ENCODE measurements around the gene CNTNAP2. TPM values are rescaled to one million over a fixed set of nuclear protein-coding genes. Genes with fewer than 3 reads are reported as not detected.

Gene CNTNAP2
- polyA plus RNA-seq, 3 donors from 2014 or later = 0.94 to 1.1 TPM; not detected in 1

GRCh38 chr7:147497246-147497645 lies 1380.6 kb downstream of the CNTNAP2 start:
- Mint-ChIP-seq H3K4me3 (no peak overlapping the region), H3K36me3 (no peaks in the 10 kb centered on the region), H3K9me3 (peaks cover 2 to 18% (median 8%) of the 10 kb centered on the region in 6 donors), H3K27me3 (ENCODE audit: low read depth in 3 of 3) (no peaks in the 10 kb centered on the region), H3K4me1 (no peaks in the 10 kb centered on the region), H3K27ac (no peak overlapping the region)
- DNase-seq = no peak

GRCh38 chr7:147498081-147498480 lies 1381.5 kb downstream of the CNTNAP2 start:
- H3K9me3 Mint-ChIP-seq = peaks cover 2 to 19% (median 9%) of the 10 kb centered on the region in 6 donors
- H3K36me3 Mint-ChIP-seq = no peaks in the 10 kb centered on the region
- no peaks in the 10 kb centered on the region for H3K4me1 Mint-ChIP-seq
- H3K27me3 Mint-ChIP-seq (ENCODE audit: low read depth in 3 of 3) = no peaks in the 10 kb centered on the region
- no peak overlapping the region for H3K4me3 Mint-ChIP-seq
- no peak overlapping the region for H3K27ac Mint-ChIP-seq
- DNase-seq = no peak

GRCh38 chr7:147509035-147509501 lies 1392.5 kb downstream of the CNTNAP2 start:
- DNase-seq = no peak
- no peak overlapping the region for H3K4me3 Mint-ChIP-seq
- no peaks in the 10 kb centered on the region for H3K4me1 Mint-ChIP-seq
- no peak overlapping the region for H3K27ac Mint-ChIP-seq
- no peaks in the 10 kb centered on the region for H3K27me3 Mint-ChIP-seq (ENCODE audit: low read depth in 3 of 3)
- H3K36me3 Mint-ChIP-seq = peaks cover 0 to 3% (median 2%) of the 10 kb centered on the region in 3 donors
- H3K9me3 Mint-ChIP-seq = peaks cover 5 to 30% (median 12%) of the 10 kb centered on the region in 6 donors

DNA sequence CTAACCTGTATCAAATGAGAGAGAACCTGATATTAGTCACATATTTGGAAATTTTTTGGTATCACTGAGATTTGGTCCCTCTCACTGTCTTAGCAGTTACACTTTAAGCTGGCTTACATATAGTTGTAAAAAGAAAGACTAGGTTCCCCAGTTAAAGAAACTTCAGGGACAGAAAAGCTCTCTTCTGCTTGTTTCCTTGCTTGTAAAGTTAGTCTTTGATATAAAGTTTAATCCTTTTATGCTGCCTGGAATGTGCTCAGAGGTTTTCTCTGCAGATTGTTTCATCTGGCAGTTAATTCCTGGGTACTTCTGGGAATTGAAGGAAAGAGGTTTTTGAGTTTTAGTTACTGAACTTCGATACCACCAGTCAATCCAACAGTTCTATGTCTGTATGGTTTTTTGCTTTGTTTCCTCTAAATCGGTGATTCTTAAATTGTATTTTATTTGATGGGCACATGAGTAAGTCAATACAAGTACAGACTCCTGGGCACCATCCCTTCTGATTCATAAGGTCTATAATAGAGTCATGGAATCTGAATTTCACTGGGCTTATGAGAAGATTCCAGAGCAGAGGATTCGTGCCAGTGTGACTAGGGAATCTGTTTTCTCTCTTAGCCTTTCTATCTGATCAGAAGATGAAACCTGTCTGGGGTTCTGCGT lies 1393.1 kb downstream of the CNTNAP2 start:
- Mint-ChIP-seq H3K4me3 (no peak overlapping the region), H3K27ac (no peak overlapping the region), H3K4me1 (no peaks in the 10 kb centered on the region), H3K36me3 (peaks cover 0 to 3% (median 2%) of the 10 kb centered on the region in 3 donors), H3K9me3 (peaks cover 5 to 33% (median 13%) of the 10 kb centered on the region in 6 donors), H3K27me3 (ENCODE audit: low read depth in 3 of 3) (no peaks in the 10 kb centered on the region)
- no peak for DNase-seq

DNA sequence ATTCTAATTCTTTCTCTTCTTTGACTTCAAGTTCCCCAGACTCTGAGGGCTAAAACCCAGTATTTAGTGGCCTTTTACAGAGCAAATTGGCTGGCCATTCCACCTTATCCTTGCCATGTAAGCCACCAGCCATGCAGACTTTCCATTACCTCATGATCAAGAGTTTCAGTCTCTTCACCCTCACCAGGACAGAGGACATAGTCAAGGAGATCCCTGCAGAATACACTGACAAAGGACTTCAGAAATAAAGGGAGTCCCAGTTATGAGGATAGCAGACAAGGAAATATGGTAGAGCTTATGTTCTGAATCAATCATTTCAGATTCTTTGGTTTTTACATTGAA lies 1393.6 kb downstream of the CNTNAP2 start:
- Mint-ChIP-seq H3K27me3 (ENCODE audit: low read depth in 3 of 3) (no peaks in the 10 kb centered on the region), H3K27ac (no peak overlapping the region), H3K4me1 (no peaks in the 10 kb centered on the region), H3K4me3 (no peak overlapping the region), H3K36me3 (peaks cover 0 to 5% (median 3%) of the 10 kb centered on the region in 3 donors), H3K9me3 (peaks cover 5 to 36% (median 15%) of the 10 kb centered on the region in 6 donors)
- DNase-seq = no peak

DNA sequence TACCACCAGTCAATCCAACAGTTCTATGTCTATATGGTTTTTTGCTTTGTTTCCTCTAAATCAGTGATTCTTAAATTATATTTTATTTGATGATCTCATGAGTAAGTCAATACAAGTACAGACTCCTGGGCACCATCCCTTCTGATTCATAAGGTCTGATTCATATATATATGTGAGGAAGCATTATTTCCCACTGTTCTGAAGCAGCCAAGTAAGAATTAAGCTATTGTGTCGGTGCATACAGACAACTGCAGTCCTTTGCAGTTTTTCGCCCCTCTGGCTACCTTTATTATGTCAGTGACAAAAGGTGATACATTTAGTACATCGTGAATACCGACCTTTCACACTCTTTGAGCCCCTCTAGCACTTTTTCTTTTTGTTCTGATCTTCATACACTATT lies 1394.3 kb downstream of the CNTNAP2 start:
- Mint-ChIP-seq H3K4me3 (no peak overlapping the region), H3K36me3 (peaks cover 0 to 5% (median 3%) of the 10 kb centered on the region in 3 donors), H3K9me3 (peaks cover 5 to 33% (median 13%) of the 10 kb centered on the region in 6 donors), H3K27me3 (ENCODE audit: low read depth in 3 of 3) (no peaks in the 10 kb centered on the region), H3K4me1 (no peaks in the 10 kb centered on the region), H3K27ac (no peak overlapping the region)
- DNase-seq = no peak

- H3K9me3 Mint-ChIP-seq = peaks cover 9 to 29% (median 13%) of the 10 kb centered on the region in 6 donors
Observed at GRCh38 chr7:147513451-147513850, 1396.8 kb downstream of the CNTNAP2 start.

GRCh38 chr7:147516391-147516790 lies 1399.8 kb downstream of the CNTNAP2 start:
- Mint-ChIP-seq H3K9me3 (peaks cover 11 to 30% (median 13%) of the 10 kb centered on the region in 6 donors), H3K27me3 (ENCODE audit: low read depth in 3 of 3) (no peaks in the 10 kb centered on the region)

More at GRCh38 chr7:147513451-147513850, 1396.8 kb downstream of the CNTNAP2 start:
- no peaks in the 10 kb centered on the region for H3K27me3 Mint-ChIP-seq (ENCODE audit: low read depth in 3 of 3)
- DNase-seq = no peak
- H3K36me3 Mint-ChIP-seq = peaks cover 0 to 7% (median 5%) of the 10 kb centered on the region in 3 donors
- H3K4me1 Mint-ChIP-seq = no peaks in the 10 kb centered on the region
- H3K27ac Mint-ChIP-seq = no peak overlapping the region
- H3K4me3 Mint-ChIP-seq = no peak overlapping the region

DNA sequence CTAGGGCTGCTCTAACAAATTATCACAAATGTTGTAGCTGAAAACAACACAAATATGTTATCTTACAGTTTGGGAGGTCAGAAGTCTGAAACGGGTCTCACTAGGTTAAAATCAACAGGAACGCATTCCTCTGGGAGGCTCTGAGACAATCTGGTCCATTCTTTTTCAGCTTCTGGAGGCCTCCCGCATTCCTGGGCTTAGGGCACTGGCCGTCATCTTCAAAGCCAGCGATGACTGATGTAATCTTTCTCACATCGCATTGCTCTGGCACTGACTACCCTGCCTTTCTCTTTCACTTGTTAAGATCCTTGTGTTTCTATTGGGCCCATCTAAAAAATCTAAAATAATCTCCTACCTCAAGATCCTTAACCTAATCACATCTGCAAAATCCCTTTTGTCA lies 1402.5 kb downstream of the CNTNAP2 start:
- peaks cover 2 to 4% (median 4%) of the 10 kb centered on the region in 3 donors for H3K36me3 Mint-ChIP-seq
- H3K27ac Mint-ChIP-seq = no peak overlapping the region
- H3K9me3 Mint-ChIP-seq = peaks cover 8 to 37% (median 13%) of the 10 kb centered on the region in 6 donors
- no peaks in the 10 kb centered on the region for H3K27me3 Mint-ChIP-seq (ENCODE audit: low read depth in 3 of 3)
- no peak for DNase-seq
- H3K4me3 Mint-ChIP-seq = no peak overlapping the region
- no peaks in the 10 kb centered on the region for H3K4me1 Mint-ChIP-seq

More at GRCh38 chr7:147516391-147516790, 1399.8 kb downstream of the CNTNAP2 start:
- no peak overlapping the region for H3K4me3 Mint-ChIP-seq
- no peak overlapping the region for H3K27ac Mint-ChIP-seq
- H3K36me3 Mint-ChIP-seq = peaks cover 2 to 4% (median 4%) of the 10 kb centered on the region in 3 donors
- DNase-seq = no peak
- H3K4me1 Mint-ChIP-seq = no peaks in the 10 kb centered on the region

- H3K27ac Mint-ChIP-seq = no peak overlapping the region
- H3K27me3 Mint-ChIP-seq (ENCODE audit: low read depth in 3 of 3) = no peaks in the 10 kb centered on the region
- H3K4me3 Mint-ChIP-seq = no peak overlapping the region
- H3K4me1 Mint-ChIP-seq = no peaks in the 10 kb centered on the region
- no peak for DNase-seq
- peaks cover 0 to 4% (median 3%) of the 10 kb centered on the region in 3 donors for H3K36me3 Mint-ChIP-seq
- peaks cover 5 to 32% (median 15%) of the 10 kb centered on the region in 6 donors for H3K9me3 Mint-ChIP-seq
Observed at GRCh38 chr7:147523056-147523455, 1406.5 kb downstream of the CNTNAP2 start.

DNA sequence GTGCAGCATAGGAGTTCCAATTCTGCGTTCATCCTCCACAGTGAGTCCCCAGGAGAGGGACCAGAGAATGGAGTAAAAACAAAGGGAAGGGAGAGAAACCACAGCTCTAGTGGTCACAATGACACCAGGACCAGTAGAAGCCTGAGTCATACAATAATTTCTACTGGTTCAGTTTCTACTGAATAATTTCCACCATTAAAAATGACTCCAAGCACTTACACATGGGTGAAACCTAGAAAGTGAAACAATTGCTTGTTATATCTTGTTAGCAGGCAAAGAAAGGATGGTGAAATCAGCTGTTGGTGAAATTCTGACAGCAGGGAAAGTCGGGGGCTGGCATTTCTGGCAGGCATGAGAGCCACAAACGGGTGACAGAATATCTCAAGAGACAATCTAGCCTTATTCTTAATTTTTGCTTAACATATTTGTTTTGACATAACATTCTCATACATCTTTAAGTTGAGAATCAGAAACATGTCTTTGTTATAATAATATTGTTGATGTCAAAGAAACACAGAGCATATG lies 1408.2 kb downstream of the CNTNAP2 start:
- Mint-ChIP-seq H3K9me3 (peaks cover 0 to 22% (median 14%) of the 10 kb centered on the region in 6 donors), H3K27ac (no peak overlapping the region), H3K27me3 (ENCODE audit: low read depth in 3 of 3) (no peaks in the 10 kb centered on the region), H3K4me1 (no peaks in the 10 kb centered on the region), H3K4me3 (no peak overlapping the region), H3K36me3 (no peaks in the 10 kb centered on the region)
- DNase-seq = no peak

GRCh38 chr7:147525325-147525724 lies 1408.7 kb downstream of the CNTNAP2 start:
- Mint-ChIP-seq H3K36me3 (no peaks in the 10 kb centered on the region), H3K27ac (no peak overlapping the region), H3K27me3 (ENCODE audit: low read depth in 3 of 3) (no peaks in the 10 kb centered on the region), H3K9me3 (peaks cover 1 to 24% (median 16%) of the 10 kb centered on the region in 6 donors), H3K4me3 (no peak overlapping the region), H3K4me1 (no peaks in the 10 kb centered on the region)
- DNase-seq = no peak

GRCh38 chr7:147535701-147536111 lies 1419.1 kb downstream of the CNTNAP2 start:
- peaks cover 0 to 2% (median 0%) of the 10 kb centered on the region in 3 donors for H3K27me3 Mint-ChIP-seq (ENCODE audit: low read depth in 3 of 3)
- no peak for DNase-seq
- peaks cover 2 to 12% (median 8%) of the 10 kb centered on the region in 6 donors for H3K9me3 Mint-ChIP-seq
- H3K4me3 Mint-ChIP-seq = no peak overlapping the region
- no peaks in the 10 kb centered on the region for H3K36me3 Mint-ChIP-seq
- H3K27ac Mint-ChIP-seq = no peak overlapping the region
- H3K4me1 Mint-ChIP-seq = no peaks in the 10 kb centered on the region

GRCh38 chr7:147539685-147540084 lies 1423.1 kb downstream of the CNTNAP2 start:
- no peaks in the 10 kb centered on the region for H3K36me3 Mint-ChIP-seq
- no peaks in the 10 kb centered on the region for H3K4me1 Mint-ChIP-seq
- H3K9me3 Mint-ChIP-seq = peaks cover 9 to 29% (median 12%) of the 10 kb centered on the region in 6 donors
- H3K4me3 Mint-ChIP-seq = no peak overlapping the region
- no peak for DNase-seq
- H3K27me3 Mint-ChIP-seq (ENCODE audit: low read depth in 3 of 3) = no peaks in the 10 kb centered on the region
- no peak overlapping the region for H3K27ac Mint-ChIP-seq

All from immature natural killer cell (primary cell).